Mesenteric fat pad (tissue), 1 donor: ENCODE data around the gene TRAF3IP1. TPM values are rescaled to one million over a fixed set of nuclear protein-coding genes. Genes with fewer than 3 reads are reported as not detected.
"Not testable (repeated sequence)": the region's sequence is repeated elsewhere in the genome, so short reads cannot be mapped to it uniquely, and the experiment has no call there.

Experiments used
- DNase-seq: peaks from one replicate; pipeline ENCODE4 v3.0.0-alpha.2; 2020; ENCODE audit warnings: low spot score
- total RNA-seq: library from RNA; stranded (reverse); fragmentation: NEBNext Ultra II Directional; extraction: Animal tissue kit (Norgen Biotek cat#: 25700); gene quantifications from one replicate; pipeline ENCODE4 v1.2.1, GENCODE V29; 2021
- donor health status: DM: yes; HTN: yes; CAD: no.

Gene TRAF3IP1
- total RNA-seq, 1 donor from 2014 or later = 24.5 TPM

- not testable (repeated sequence) for DNase-seq
Observed at GRCh38 chr2:238405217-238405555, 84.9 kb downstream of the TRAF3IP1 start.

DNA sequence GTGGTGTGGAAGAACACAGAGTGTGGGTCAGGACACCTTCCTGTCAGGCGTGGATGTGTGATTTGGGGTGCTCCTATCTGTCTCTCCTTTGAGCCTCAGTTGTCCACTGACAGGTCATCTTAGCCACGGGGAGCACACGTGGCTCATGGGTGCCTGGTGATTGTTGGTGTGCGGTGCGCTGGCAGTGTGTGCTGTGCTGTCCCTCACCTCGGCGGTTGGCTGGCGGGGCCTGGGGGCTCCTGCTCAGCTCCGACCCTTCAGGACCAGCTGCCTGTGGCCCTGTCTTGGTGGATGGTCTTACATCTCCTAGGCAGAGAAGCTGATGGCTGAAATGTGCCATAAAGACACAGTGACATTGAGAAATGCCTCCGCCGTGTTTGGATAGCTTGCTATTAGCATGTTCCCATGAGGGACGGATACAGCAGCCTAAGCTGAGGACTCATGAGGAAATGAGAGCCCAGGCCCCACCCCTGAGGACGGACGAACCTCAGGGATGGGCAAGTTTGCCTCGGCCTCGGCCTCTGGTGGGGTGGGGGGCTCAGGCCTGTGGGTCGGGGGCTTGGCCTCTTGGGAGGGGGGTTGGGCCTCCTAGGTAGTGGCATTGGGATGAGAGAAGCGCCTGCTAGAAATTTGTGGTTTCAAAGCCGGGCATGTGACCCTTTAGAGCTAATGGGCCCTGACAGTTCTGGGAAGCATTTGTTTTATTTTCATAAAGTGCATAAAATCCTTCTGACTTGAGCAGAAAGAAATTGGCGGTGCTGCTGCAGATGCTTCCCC lies 86.1 kb downstream of the TRAF3IP1 start:
- no peak for DNase-seq

- DNase-seq = no peak
Observed at GRCh38 chr2:238406998-238407285, 86.6 kb downstream of the TRAF3IP1 start.

DNA sequence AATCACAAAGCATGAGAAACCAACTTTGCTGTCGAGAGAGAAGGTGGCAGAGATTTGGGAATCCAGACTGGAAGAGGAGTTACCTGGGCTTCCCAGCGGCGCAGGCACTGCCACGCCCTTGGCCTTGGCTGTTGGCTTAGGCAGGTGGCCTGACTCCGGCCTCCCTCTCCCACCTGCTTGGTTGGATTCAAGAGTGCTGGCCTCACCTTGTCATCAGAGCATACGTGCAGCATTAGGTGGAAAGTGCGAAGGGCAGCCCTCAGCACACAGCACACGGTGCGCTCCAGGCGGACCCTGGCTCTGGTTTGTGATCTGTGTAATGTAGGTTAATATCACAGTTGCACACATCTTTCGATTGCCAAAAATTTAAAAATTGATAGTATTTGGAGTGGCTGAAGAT lies 87.2 kb downstream of the TRAF3IP1 start:
- no peak for DNase-seq

- DNase-seq = no peak
Observed at GRCh38 chr2:238408615-238409340, 88.5 kb downstream of the TRAF3IP1 start.

DNA sequence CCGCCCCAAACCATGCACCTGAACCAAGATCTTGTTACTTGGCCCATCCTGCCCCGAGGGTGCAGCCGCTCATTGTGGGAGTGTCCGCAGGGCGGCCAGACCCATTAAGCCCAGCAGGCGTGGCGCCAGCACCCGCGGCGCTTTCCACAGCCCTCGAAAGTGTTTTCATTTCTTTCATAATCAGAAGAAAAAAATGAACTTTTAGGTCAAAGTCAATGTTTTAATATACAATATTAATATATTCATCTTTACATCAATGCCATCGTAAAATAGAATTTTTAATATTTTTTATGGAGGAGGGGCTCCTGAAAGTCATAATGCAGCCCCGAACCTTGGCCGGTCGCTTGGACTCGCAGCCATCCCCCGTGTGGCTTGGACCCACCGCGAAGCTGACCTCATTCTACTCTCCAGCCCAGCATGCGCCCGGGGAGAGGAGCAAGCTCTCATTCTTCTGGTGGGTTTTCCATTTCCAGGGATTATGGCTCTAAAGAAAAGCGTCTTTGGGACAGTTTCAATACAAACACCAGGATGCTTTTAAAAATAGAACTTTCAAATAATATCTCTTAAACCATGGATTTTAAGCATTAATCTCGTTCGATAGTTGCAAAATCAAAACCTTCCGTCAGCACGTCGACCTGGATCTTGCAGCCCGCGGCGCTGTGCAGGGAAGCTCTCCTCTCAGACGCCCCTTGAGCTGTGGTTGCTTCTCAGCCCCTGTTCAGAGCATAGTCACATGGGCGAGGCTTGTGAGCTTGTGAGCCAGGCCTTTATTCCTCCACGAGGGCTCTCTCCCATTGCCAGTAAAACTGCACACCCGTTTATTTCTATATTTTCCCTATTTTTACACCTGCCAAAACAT lies 89.3 kb downstream of the TRAF3IP1 start:
- DNase-seq = no peak

DNA sequence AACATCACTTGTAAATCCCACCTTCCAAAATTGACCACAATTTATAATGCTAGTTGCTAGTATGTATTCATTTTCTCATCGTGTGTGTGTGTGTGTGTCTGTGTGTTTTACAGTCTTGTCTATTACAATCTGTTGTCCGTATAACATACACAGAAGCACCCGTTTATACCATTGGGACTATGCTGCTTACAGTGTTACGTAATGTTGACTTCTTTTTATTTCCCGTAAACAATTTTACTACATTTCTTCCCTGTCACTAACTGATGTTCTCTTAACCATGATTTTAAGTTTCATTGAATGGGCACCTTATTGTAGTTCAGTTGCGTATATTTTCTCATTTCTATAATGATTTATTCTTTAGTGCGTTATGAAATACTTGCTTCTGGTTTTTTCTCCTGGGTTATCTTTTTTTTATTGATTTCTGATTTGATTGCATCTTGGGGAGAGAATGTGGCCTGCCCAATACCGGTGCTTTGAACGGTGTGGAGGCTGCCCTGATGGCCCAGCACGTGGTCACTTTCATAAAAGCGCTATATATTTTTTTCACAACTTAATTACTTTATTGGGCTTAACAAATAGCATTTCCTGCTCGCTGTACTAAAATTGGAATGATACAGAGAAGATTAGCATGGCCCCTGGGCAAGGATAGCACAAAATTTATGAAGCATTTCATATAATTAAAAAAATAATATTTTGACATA lies 91.9 kb downstream of the TRAF3IP1 start:
- no peak for DNase-seq

DNA sequence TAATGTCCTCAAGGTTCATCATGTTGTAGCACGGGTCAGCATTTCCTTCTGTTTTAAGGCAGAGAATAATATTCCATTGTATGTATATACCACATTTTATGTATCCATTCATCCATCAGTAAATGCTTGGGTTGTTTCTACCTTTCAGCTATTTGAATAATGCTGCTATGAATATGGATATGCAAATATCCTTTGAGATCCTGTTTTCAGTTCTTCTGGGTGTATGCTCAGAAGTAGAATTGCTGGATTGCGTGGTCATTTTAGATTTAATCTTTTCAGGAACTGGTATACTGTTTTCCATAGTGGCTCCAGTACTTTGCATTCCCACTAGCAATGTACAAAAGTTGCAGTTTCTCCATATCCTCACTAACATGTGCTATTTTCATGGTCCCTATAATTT lies 93.0 kb downstream of the TRAF3IP1 start:
- DNase-seq = no peak

DNA sequence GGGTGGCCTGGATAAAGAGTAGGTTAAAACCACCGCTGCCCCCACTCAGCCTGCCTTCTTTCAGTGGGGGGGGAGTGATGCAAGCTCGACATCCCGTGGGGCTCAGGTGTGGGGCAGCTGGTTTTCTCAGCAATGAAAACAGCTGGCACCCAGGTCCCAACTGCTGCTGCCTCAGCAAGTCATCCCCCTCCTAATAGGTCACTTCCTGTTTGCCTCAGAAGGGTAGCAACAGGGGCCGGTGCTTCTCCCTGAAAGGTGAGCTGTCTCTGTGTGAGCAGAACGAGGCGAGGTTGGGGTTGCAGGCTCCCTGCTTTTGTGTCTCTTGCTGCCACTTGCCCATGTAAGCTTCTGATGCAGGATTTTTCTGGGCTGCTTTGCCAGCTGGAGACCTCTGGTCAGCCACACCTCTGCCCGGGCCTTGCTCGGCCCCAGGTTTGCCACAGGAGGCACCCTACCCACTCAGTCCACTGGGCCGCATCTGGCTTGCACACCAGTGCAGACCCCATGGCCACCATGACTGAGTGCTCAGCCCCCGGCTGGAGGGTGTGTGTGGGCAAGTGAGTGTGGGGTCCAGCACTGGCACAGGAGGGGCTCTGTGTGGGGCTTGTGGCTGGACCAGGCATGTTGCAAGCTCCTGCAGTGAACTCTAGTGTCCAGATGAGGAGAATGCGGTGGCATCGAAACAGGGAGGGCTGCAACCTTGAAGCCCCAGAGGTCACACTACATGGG lies 94.9 kb downstream of the TRAF3IP1 start:
- DNase-seq = no peak

DNA sequence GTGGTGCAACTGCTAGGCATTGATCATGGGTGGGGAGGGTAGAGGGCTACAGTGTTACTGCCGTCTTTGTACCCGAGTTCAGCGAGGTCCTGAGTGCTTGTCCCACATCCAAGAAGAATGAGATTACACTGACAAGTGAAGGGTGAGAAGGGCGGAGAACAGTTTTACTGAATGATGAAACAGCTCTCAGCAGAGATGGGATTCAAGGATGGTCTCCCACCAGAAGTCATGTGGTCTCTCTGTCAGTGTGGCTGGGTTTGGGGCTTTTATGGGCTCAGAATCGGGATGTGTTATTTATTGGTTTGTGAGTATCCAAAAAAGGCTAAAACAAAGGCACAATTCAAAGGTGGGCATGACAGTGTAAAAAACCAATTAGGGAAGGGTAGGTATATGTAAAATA lies 95.6 kb downstream of the TRAF3IP1 start:
- no peak for DNase-seq

DNA sequence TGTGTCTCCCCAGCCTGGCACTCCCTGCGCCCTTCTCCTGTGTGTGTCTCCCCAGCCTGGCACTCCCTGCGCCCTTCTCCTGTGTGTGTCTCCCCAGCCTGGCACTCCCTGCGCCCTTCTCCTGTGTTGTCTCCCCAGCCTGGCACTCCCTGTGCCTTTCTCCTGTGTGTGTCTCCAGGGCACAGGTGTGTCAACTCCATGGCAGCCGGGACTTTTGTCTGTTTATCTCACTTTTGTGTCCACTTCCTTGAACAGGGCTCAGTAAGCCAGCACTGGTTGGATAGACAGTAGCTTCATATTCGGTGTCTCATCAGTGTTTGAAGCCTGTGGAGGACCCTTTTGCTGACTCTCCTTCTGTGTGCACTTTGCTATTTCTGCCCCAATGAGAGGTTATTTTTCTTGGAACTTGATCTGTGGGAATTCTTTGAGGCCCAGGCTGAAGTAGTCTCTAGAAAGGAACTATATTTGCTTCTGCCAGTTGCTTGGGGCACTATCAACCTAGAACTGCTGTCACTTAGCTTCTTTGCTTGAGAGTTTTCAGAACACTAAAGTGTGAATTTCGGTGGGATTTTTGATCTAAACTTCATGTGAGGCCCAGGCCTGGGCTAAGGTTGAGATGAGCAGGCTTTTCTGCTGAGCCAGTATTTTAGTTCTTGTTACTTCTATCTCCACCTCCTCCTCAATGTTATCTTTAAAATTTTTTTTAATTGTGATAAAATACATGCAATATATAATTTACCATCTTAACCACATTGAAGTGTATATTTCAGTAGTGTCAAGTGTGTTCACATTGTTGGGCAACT lies 98.1 kb downstream of the TRAF3IP1 start:
- no peak for DNase-seq

DNA sequence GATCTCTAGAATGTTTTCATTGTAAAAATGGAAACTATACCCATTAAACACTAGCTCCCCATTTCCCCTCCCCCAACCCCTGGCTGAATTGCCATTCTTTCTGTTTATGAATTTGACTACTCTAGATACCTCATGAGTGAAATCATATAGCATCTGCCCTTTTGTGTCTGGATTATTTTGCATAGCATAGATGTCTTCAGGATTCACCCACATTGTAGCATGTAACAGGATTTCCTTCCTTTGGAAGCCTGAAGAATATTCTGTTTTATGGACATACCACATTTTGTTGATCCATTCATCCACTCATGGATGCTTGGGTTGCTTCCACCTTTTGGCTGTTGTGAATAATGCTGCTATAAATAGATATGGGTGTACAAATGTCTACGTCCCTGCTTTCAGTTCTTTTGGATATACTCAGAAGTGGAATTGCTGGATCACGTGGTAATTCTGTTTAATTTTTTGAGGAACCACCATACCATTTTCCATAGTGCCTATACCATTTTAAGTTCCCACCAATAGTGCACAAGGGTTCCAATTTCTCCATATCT lies 98.8 kb downstream of the TRAF3IP1 start:
- DNase-seq = no peak

- DNase-seq = no peak
Observed at GRCh38 chr2:238420442-238420841, 100.1 kb downstream of the TRAF3IP1 start.

DNA sequence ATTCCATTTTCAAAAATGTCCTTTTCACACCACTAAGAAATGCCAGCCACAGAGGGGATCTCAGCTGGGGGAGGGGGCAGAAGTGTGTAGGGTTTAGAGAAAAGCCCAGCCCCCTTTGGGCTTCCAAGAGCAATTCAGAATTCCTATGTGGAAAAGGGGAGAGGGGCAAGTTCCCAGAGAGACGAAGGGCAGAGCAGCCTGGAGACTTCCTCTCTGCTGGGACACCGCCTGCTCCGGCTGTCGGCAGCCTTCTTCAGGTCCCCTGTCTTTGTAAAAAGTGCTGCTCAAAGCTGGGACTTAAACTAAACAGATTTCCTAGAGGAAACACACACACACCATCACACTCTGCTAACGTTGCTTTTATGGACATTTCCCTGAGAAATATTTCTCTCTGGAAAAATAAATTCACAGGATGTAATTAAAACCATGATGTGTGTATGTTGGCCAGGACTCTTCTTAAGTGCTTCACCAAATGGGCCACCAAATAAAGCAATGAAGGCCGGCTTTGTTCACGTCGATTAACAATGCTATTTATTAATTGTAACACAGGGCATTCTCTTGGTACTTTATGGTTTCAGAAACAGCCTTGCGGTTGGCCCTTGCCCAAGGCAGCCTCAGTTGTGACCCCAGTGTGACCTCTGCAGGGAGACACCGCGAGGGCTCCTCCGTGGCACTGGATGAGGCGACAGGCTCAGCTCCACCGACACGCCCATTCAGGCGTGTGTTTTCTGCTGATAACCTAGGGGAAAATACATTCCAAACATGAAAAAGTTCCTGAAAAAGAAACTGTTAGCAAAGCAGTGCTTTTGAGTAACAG lies 100.8 kb downstream of the TRAF3IP1 start:
- no peak for DNase-seq

DNA sequence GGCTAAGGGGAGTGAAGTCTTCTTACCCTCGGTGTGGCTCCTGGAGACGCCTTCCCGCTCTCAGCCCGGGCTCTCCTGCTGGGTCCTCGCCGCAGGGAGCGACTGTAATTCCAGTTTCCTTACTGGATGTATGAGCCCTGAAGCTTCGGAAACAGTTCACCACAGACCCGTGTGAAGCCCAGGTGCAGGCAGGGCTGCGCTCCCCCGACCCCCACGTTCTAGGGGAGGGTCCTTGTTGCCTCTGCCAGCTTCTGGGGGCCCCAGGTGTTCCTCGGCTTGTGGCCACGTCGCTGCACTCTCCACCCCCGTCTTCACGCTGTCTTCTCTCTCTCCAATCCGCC lies 101.3 kb downstream of the TRAF3IP1 start:
- no peak for DNase-seq

GRCh38 chr2:238422285-238422684 lies 102.0 kb downstream of the TRAF3IP1 start:
- DNase-seq = no peak

- no peak for DNase-seq
Observed at GRCh38 chr2:238422940-238423339, 102.6 kb downstream of the TRAF3IP1 start.

DNA sequence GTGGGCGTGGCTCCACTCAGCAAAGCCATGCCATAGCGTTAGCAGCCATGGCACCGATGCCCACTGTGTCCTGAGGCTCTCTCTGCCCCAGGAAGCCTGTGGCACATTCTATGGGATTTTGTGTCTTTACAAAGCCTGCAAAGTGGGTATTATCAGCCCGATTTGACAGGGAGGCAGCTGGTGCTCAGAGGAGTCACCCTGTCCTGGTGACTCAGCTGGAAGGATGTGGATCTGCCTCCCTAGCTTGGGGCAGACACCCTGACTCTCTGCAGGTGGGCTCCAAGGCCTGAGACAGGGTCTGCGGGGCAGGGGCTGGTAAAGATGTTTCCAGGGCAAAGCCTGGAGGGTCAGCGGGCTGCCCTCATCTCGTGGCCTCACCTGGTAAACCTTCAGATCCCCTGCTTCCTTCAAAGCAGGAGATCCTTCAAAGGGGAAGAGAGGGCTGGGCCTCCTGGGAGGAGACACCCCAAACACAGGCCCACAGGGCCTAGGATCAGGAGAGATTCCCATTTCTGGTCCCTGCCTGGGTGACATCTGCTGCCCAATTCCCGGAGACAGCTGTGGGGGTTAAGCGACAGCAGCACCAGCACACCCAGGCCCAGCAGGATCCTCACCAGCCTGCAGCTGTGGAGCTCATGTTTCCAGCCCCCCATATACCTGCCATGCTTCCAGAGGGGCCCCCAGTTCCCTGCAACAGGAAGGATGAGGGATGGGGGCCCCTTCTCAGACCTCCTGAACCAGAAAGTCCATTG lies 103.4 kb downstream of the TRAF3IP1 start:
- DNase-seq = no peak
